K562 (cell line): ENCODE results near the gene TMOD2. TPM values are rescaled to one million over a fixed set of nuclear protein-coding genes. Genes with fewer than 3 reads are reported as not detected.

Experiments used
- CAMTA2 ChIP-seq: fragments of 250-450 bp; sonication (Bioruptor Pico); conservative IDR thresholded peaks from 2 replicates; pipeline ENCODE4 v1.5.1; 2022
- CCNT2 ChIP-seq: IDR thresholded peaks from 2 replicates; pipeline ENCODE4 v1.6.1; 2011; ENCODE audit warnings: borderline replicate concordance, low read depth, mild to moderate bottlenecking, moderate library complexity, mixed read lengths, low read length; ENCODE audit not compliant: insufficient read length; ENCODE audit errors: extremely low read depth
- CEBPG ChIP-seq, 3 experiments: fragments of 200-800 bp in 1 of 3; sonication (Bioruptor generic) in 1 of 3; sonication (generic) in 1 of 3; formaldehyde crosslinking in 1 of 3; IDR thresholded peaks in 2 of 3; conservative IDR thresholded peaks in 1 of 3; 2 replicates each; pipeline versions ENCODE4 v1.6.1 to v1.8.0; 2016 to 2022; ENCODE audit warnings: missing compliant biosample characterization in 2 of 3, missing genetic modification characterization in 2 of 3, mild to moderate bottlenecking in 1 of 3, missing genetic modification reagents in 1 of 3
- ELF4 ChIP-seq: fragments of 450-650 bp; formaldehyde crosslinking; IDR thresholded peaks from 2 replicates; pipeline ENCODE4 v1.4.0; 2022; ENCODE audit warnings: missing genetic modification characterization
- GABPB1 ChIP-seq: sonication (generic); formaldehyde crosslinking; IDR thresholded peaks from 2 replicates; pipeline ENCODE4 v1.8.0; 2022; ENCODE audit warnings: mild to moderate bottlenecking, missing genetic modification reagents
- KAT7 ChIP-seq: sonication (generic); formaldehyde crosslinking; IDR thresholded peaks from 2 replicates; pipeline ENCODE4 v1.8.0; 2022; ENCODE audit warnings: missing genetic modification reagents, mild to moderate bottlenecking, borderline replicate concordance
- KAT8 ChIP-seq: fragments of 450-650 bp; IDR thresholded peaks from 2 replicates; pipeline ENCODE4 v1.6.1; 2016; ENCODE audit warnings: low read depth, mild to moderate bottlenecking
- MTA3 ChIP-seq: fragments of 450-650 bp; formaldehyde crosslinking; IDR thresholded peaks from 2 replicates; pipeline ENCODE4 v1.6.1; 2017; ENCODE audit warnings: mild to moderate bottlenecking, borderline replicate concordance
- POLR2AphosphoS5 ChIP-seq: IDR thresholded peaks from 2 replicates; pipeline ENCODE4 v1.6.1; 2011; ENCODE audit warnings: mild to moderate bottlenecking, low read depth, low read length, moderate library complexity; ENCODE audit not compliant: control insufficient read depth, insufficient read depth
- SAFB2 ChIP-seq: fragments of 200-400 bp; formaldehyde crosslinking; IDR thresholded peaks from 2 replicates; pipeline ENCODE4 v1.6.1; 2018; ENCODE audit warnings: borderline replicate concordance, low read length, low read depth, moderate library complexity; ENCODE audit not compliant: severe bottlenecking
- SRSF3 ChIP-seq: fragments of 200-400 bp; formaldehyde crosslinking; IDR thresholded peaks from 2 replicates; pipeline ENCODE4 v1.6.1; 2016; ENCODE audit warnings: mild to moderate bottlenecking, low read length, moderate library complexity; ENCODE audit not compliant: insufficient read depth
- ZBTB49 ChIP-seq: sonication (generic); formaldehyde crosslinking; IDR thresholded peaks from 2 replicates; pipeline ENCODE4 v1.8.0; 2022; ENCODE audit warnings: missing genetic modification reagents, mild to moderate bottlenecking, borderline replicate concordance
- ZNF354B ChIP-seq: fragments of 250-450 bp; sonication (Bioruptor Pico); IDR thresholded peaks from 2 replicates; pipeline ENCODE4 v1.4.0; 2020
- ZNF407 ChIP-seq: fragments of 450-650 bp; IDR thresholded peaks from 2 replicates; pipeline ENCODE4 v1.6.1; 2016; ENCODE audit warnings: low read depth
- ZNF408 ChIP-seq: fragments of 250-450 bp; sonication (Bioruptor Pico); IDR thresholded peaks from 2 replicates; pipeline ENCODE4 v1.4.0; 2020; ENCODE audit warnings: low read depth, mild to moderate bottlenecking, moderate library complexity
- ZNF668 ChIP-seq: fragments of 250-450 bp; sonication (Bioruptor Pico); IDR thresholded peaks from 2 replicates; pipeline ENCODE4 v1.8.0; 2022; ENCODE audit warnings: mild to moderate bottlenecking, inconsistent platforms
- ZNF830 ChIP-seq: fragments of 250-450 bp; sonication (Bioruptor Pico); IDR thresholded peaks from 2 replicates; pipeline ENCODE4 v1.5.0; 2021; ENCODE audit warnings: mild to moderate bottlenecking
- polyA plus RNA-seq, 8 experiments: library from polyadenylated mRNA; depleted of rRNA in 4 of 8; stranded (reverse) in 5 of 8; unstranded in 3 of 8; fragments of >200 nt; fragmentation: Nextera tagmentation in 2 of 8; fragmentation: Illumina TruSeq in 1 of 8; extraction: Ambion mirVana in 2 of 8; extraction: Trizol in 1 of 8; gene quantifications; 2 replicates each; pipeline versions ENCODE4 v1.2.1 to v1.2.3, GENCODE V29; 2011 to 2014; ENCODE audit warnings: inconsistent platforms in 1 of 8, missing spikeins in 1 of 8
- total RNA-seq, 7 experiments: library from RNA; depleted of rRNA in 6 of 7; stranded (reverse); fragments of >200 nt in 6 of 7; fragmentation: Illumina TruSeq in 2 of 7; extraction: Trizol in 2 of 7; gene quantifications; 2 replicates each; pipeline versions ENCODE4 v1.2.1 to v1.2.3, GENCODE V29; 2011 to 2021; ENCODE audit warnings: low replicate concordance in 1 of 7

TMOD2 gene
- total and polyA plus RNA-seq, 9 of the 15 experiments (the other 6 are each of a cell fraction or from before 2014, with no cell fraction given) = 0.49 to 3.8 (median 3.0) TPM

GRCh38 chr15:51842852-51843737 lies 91.7 kb downstream of the TMOD2 start (continued):
- TF ChIP-seq ZBTB49 (CRISPR knock-in tag) (no peak), POLR2AphosphoS5 (no peak), ZNF354B (no peak), ZNF830 (CRISPR knock-in tag) (no peak), CCNT2 (no peak), ZNF668 (CRISPR knock-in tag) (no peak), ZNF407 (no peak), KAT8 (no peak), KAT7 (CRISPR knock-in tag) (no peak), SRSF3 (no peak), ZNF408 (no peak), SAFB2 (no peak), ELF4 (CRISPR knock-in tag) (no peak), GABPB1 (no peak), CAMTA2 (CRISPR knock-in tag) (no peak), CEBPG (CRISPR knock-in tag; IDR thresholded peaks at IDR 0.05) (no peak), CEBPG (tag; conservative IDR thresholded peaks at IDR 0.05 in 1 of 2, IDR thresholded peaks at IDR 0.05 in 1 of 2) (no peak), MTA3 (no peak)
